Measurements from ENCODE around the gene CRYBG1.

GRCh38 chr6:106511288-106512047 is 151.0 kb downstream of the CRYBG1 start:
- TF ChIP-seq CTCF (IDR thresholded peaks at IDR 0.05) (no peak), EZH2 (IDR thresholded peaks at IDR 0.05) (no peak)

All from neural progenitor cell (in vitro differentiated cells).